GM18526 (cell line): ENCODE data around the gene KCNQ1.

Experiments
- POLR2A ChIP-seq: IDR thresholded peaks from 3 replicates; pipeline ENCODE4 v1.6.1; 2011; ENCODE audit not compliant: insufficient read length; ENCODE audit errors: extremely low read depth

Gene KCNQ1

DNA sequence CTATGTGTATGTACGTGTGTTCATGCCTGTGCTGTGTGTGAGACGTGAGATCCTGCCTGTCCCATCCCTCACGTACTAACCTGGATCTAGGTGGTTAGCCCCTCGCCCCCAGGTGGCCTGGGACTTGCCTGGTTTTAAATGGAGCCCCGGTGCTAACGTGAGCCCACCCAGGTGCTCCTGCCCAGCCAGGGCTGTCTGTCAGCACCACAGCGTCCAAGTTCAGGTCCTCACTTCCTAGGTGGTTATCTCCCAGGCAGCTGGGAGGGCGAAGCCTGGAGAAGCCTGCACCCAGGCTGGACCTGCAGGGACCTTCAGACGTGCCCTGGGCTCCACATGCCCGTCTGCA lies 86.0 kb downstream of the KCNQ1 start:
- TF ChIP-seq POLR2A, result no peak

GRCh38 chr11:2531277-2531986 lies 86.6 kb downstream of the KCNQ1 start:
- no peak for TF ChIP-seq POLR2A

- no peak for TF ChIP-seq POLR2A
These were observed 87.3 kb downstream of the KCNQ1 start for GRCh38 chr11:2531987-2532703.

- TF ChIP-seq POLR2A, result no peak
These were observed 88.1 kb downstream of the KCNQ1 start for GRCh38 chr11:2532704-2533586.

- no peak for TF ChIP-seq POLR2A
These were observed 88.9 kb downstream of the KCNQ1 start for GRCh38 chr11:2533587-2534133.

GRCh38 chr11:2534134-2534956 lies 89.5 kb downstream of the KCNQ1 start:
- no peak for TF ChIP-seq POLR2A

- TF ChIP-seq POLR2A, result no peak
These were observed 90.3 kb downstream of the KCNQ1 start for GRCh38 chr11:2534957-2535672.

- TF ChIP-seq POLR2A, result no peak
These were observed 91.0 kb downstream of the KCNQ1 start for GRCh38 chr11:2535673-2536439.

DNA sequence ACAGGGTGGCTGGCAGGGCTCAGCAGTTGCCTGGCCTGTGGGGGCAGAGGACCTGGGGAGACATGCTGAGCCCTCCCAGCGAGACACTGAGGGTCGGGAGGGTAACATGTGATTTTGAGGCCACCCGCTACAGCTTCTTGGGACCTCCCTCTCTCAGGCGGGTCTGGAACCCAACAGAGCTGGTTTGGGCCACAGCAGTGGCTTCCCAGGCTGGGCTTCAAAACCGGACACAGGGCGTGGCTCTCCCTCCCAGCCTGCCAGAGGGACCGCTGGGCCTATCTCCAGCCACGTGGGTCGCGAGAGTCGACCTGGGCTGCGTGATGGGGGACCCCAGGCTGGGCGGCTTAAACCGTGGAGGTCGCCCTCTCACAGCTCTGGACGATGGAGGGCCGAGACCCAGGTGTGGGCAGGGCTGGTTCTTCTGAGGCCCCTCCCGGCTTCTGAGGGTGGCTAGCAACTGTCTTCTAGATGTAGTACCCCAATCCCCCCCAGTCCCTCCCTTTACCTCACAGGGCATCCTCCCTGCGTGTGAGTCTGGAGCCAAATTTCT lies 91.7 kb downstream of the KCNQ1 start:
- no peak for TF ChIP-seq POLR2A

- TF ChIP-seq POLR2A, result no peak
These were observed 92.3 kb downstream of the KCNQ1 start for GRCh38 chr11:2537010-2537705.

DNA sequence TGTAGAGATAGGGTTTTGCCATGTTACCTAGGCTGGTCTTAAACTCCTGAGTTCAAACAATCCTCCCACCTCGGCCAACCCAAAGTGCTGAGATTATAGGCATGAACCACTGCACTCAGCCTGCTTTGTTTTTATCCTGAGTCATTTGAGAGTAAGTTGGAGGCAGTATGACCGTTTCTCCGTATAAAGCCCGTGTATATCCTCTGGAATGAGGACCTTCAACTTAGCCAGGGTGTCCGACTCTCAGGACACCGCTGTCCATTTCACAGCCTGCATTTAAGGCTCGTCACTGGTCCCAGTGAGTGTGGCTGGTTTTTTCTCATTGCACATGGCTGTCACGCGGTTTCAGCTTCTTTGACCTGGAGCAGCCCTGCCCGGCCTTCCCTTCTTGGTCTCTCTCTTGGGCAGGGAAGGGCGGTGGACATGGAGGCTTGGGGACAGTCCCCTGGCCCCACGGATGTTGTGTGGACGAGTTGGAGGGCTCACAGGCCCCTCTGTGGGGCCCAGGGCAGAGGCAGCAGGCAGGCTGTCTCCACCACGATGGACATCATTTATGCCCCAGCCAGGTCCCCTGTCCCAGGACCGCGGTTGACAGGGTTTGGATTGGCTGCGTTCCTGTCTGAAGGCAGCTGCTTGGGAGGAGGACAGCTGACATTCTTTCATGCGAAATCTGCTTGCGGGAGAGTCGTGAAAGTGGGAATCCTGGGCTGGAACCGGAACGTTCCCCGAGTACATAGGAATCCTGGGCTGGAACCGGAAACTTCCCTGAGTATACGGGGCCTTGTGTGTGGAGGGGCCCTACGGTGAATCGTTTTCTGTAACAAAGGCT lies 93.3 kb downstream of the KCNQ1 start:
- no peak for TF ChIP-seq POLR2A

GRCh38 chr11:2538951-2539350 lies 94.1 kb downstream of the KCNQ1 start:
- no peak for TF ChIP-seq POLR2A
